GM18498 (cell line): ENCODE data around the gene CAMK2G.

Source experiments
- ATAC-seq: cut with Tn5 transposase; IDR thresholded peaks from one replicate; pipeline ENCODE4 v1.9.1; 2021; ENCODE audit warnings: mild to moderate bottlenecking, moderate library complexity; ENCODE audit not compliant: unreplicated experiment

The CAMK2G gene

DNA sequence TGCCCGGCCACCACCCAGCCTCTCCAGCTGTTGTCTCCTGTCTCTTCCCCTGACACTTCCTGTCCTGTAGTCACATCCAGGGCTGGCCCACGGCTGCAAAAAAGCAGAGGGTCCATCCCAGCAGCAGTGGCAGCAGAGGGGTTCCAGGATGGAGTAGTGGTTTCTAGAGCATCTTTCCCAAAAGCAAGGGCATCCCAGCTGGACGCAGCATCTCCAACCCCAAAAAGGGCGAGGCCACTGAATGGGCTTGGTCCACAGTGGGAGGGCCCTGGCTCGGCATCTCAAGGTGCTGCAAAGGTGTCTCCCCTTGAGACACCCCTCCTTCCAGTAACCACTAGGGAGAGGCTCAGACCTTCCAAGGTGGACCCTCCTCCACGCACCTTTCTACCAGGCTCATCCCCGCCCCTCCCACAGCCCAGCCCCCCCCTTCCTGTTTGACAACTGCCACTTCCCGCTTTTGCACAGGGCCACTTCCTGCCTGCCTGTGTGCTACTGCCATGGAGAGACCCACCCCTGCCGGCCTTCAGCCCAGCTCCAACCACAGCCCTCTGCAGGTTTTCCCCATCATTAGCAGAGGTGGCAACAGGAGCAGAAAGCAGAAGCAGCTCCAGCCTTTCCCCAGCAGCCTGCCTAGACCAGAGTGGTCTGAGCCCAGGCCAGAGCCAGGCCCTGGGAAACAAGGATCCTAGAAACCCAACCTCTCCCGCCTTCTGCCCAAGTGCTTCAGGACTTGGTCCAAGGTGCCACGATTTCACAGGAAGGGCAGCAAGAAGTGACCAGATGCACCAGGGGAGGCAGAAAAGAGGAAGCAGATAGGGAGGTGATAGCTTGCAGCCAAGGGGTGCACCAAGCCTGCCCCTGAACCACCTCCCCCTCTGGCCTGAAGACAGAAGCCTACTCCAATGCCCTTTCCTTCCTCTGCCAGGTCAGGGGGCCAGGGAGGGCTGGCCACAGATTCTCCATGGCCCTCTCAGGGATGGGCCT, 8.6 kb downstream of the CAMK2G start:
- peak; percentile 72 for ATAC-seq

DNA sequence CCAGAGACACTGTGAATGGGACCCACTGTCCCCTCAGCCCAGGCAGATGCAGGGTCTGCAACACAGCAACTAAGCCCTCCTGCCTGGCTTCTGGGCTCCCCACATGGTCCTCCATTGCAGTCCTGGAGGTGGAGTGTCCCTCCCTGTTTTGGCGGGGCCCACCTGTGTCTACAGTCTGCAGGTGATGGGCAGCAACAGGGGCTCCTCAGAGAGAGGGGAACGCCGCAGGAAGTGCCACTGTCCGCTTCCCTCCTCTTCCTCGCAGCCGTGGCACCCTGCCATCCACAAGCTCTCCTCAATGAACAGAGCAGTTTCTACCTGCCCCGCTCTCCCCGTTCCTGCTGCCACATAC, 9.3 kb downstream of the CAMK2G start:
- ATAC-seq = no peak

DNA sequence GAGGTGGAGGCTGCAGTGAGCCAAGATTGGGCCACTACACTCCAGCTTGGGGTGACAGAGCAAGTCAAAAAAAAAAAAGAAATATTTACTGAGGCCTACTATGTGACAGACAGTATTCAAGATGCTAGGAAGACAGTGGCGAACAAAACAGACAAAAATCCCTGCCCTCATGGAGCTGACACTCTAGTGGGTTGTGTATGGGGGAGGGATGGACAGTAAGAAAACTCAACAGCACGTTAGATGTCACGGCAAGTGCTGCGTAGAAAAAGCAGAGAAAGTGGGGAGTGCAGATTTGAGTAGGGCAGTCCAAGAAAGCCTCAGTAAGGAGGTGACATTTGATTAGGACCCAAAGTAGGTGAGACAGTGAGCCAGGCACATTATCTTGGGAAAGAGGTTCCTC, 10.1 kb downstream of the CAMK2G start:
- ATAC-seq = no peak

DNA sequence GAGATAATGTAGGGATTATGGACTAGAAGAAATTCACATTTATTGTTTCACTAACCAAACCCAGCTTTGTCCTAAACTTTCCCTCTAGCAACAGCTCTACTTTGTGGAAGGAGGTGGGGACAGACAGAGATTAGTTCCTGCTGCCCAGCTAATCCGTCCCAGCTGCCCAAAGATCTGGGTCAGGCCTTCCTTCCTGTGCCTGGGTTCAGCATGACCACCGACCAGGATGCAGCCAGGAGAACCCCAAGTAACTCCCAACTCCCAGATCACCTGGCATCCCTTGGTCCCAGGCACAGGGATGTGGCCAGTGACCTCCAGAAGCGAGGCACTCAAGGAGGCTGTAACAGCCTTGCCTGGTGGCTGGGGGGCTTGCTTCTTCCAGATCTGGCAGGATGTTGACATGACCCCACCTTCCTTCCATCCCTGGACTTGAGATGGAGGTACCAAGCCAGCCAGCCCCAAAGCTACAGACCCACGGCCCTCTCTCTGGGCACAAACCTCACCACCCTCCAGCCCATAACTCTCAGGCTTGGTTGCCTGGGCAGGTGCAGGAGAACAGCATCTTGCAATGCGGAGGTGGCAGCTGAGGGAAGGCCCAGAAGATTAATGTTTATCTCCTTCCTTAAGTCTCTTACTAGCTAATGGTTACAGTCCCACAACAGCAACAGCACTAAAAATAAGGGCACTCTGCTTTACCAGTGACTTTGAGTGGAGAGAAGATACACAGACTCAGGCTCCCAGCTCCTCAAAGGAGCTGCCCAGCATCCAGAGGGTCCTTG, 11.1 kb downstream of the CAMK2G start:
- no peak for ATAC-seq

DNA sequence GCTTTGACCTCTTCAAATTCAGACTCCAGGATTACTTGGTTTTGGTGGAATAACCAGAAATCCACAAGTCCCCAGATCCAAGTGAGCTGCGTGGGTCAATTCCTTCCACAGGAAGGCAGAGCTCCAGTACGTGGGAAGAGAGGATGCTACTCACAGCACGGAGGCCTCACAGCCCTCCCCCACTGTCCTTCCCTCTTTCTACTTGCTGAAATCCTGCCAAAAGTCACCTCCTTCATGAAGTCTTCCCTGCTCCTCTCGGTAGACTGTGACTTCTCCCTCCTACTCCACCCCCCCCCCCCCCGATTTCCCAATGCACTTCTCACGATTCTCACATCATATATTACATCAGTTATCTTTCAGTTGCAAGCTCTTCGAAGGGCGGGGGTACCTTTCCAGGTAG, 12.3 kb downstream of the CAMK2G start:
- no peak for ATAC-seq

- no peak for ATAC-seq
Observed at GRCh38 chr10:73859784-73860491, 14.4 kb downstream of the CAMK2G start.

- ATAC-seq = no peak
Observed at GRCh38 chr10:73859428-73859783, 14.9 kb downstream of the CAMK2G start.

- ATAC-seq = no peak
Observed at GRCh38 chr10:73858750-73859427, 15.5 kb downstream of the CAMK2G start.

DNA sequence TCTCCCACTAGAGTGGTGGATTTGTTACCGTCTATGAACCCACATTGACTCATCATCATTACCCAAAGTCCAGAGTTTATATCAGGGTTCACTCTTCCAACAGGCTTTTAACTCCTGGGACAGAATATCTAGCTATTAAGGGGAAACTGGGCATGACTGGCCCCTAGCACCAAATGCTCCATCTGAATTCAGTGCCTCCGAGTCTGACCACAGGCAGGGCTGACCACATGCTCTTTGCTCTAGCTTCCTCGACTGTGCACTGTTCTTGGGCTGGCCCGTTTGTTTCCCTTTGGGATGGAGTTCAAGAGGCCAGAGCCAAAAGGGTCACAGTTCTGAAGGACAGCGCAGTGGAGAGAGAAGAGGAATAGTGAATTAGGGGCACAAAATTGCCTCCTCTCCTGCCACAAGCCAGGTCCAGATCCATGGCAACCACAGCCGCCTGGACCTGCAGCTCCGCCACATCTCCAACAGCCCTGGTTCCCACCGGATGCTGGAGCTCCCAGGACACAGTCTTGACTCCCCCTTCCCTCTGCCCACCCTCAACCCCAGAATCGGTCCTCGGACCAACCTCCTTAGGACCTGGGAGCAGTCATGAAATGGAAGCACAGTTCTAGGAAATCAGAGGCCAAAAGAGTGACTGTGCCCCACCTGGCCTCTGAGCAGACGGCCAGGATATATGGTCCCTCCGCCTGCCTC, 16.2 kb downstream of the CAMK2G start:
- ATAC-seq = no peak

- no peak for ATAC-seq
Observed at GRCh38 chr10:73857446-73857845, 16.9 kb downstream of the CAMK2G start.

- no peak for ATAC-seq
Observed at GRCh38 chr10:73856261-73856660, 18.1 kb downstream of the CAMK2G start.

- ATAC-seq = no peak
Observed at GRCh38 chr10:73855413-73855812, 18.9 kb downstream of the CAMK2G start.

DNA sequence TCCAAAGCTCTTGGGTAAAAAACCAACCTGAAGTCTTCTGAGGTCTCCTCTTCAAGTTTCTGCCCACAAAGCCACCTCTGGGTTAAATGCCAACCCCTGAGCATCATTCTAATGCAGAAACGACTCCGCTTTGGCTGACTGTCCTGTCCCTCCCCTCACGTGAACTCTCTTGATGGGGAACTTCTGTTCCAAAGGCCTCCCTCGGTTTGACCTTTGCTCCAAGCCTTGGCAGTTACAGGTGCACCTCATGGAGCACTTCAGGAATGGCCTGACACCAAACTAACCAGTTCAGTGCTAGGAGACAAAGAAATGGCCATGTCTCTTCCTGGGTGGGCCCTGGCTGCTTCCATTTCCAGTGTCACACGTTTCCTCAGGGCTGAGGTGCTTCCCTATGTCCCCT, 20.0 kb downstream of the CAMK2G start:
- no peak for ATAC-seq

- ATAC-seq = no peak
Observed at GRCh38 chr10:73853196-73853595, 21.2 kb downstream of the CAMK2G start.

GRCh38 chr10:73850863-73851461, 23.4 kb downstream of the CAMK2G start:
- no peak for ATAC-seq

DNA sequence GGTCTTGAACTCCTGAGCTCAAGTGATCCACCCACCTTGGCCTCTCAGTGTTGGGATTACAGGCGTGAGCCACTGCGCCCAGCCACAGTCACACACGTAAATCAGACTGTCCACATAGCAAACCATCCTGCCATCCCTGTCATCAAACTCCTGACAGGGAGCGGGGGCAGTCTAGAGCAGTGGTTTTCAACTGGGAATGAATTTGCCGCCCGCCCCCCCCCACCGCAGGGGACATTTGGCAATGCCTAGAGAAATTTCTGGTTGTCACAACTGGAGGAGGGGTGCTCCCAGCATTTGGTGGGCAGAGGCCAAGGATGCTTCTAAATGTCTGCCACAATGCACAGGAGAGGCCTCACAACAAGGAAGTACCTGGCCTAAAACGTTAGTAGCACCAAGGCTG, 24.1 kb downstream of the CAMK2G start:
- ATAC-seq = no peak

GRCh38 chr10:73848821-73849489, 25.4 kb downstream of the CAMK2G start:
- peak; percentile 93 for ATAC-seq

DNA sequence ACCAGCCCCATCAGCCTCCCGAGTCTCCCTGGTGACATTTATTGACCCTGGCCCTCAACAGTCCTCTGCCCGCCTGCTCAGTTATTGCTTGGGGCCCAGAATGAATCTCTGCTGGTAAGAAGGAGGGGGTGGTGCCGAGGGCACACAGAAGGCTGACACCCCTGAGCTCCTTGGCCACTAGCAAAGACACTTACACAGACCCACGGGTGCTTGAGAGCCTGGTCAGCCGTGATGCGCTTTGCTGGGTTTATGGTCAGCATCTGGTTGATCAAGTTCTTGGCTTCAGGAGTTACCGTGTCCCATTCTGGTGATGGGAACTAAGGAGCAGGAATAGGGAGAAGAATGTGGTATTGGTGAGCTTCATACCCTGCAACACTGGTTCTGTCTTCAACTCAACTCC, 27.3 kb downstream of the CAMK2G start:
- no peak for ATAC-seq

- no peak for ATAC-seq
Observed at GRCh38 chr10:73843261-73843660, 31.1 kb downstream of the CAMK2G start.
